Epithelial cell of proximal tubule (primary cell): ENCODE measurements around the gene HELB. TPM values are rescaled to one million over a fixed set of nuclear protein-coding genes. Genes with fewer than 3 reads are reported as not detected.

ENCODE experiments used
- DNase-seq: peaks from one replicate; pipeline ENCODE4 v3.0.0-alpha.2; 2011; ENCODE audit warnings: low read depth
- H3K4me3 ChIP-seq: 2 replicates; pipeline ENCODE4 v1.5.1; 2011; ENCODE audit warnings: low read depth, mild to moderate bottlenecking, low read length
- CTCF ChIP-seq: conservative IDR thresholded peaks from 2 replicates; pipeline ENCODE4 v1.5.1; 2012; ENCODE audit warnings: low read depth, mild to moderate bottlenecking, low read length
- total RNA-seq: library from RNA; depleted of rRNA; stranded (reverse); fragments of >200 nt; gene quantifications from 2 replicates; pipeline ENCODE4 v1.2.3, GENCODE V29; 2015

The HELB gene
- total RNA-seq, 1 donor from 2014 or later: 2.0 TPM

- no peak for TF ChIP-seq CTCF
- no peak overlapping the region for H3K4me3 ChIP-seq
- no peak for DNase-seq
Observed at GRCh38 chr12:66282244-66282643, 20.0 kb upstream of the HELB start.

- DNase-seq: no peak
- TF ChIP-seq CTCF: no peak
Observed at GRCh38 chr12:66287275-66287674, 15.0 kb upstream of the HELB start.

GRCh38 chr12:66288121-66288520 lies 14.2 kb upstream of the HELB start:
- H3K4me3 ChIP-seq: no peak overlapping the region
- TF ChIP-seq CTCF: no peak
- no peak for DNase-seq

More at GRCh38 chr12:66287275-66287674, 15.0 kb upstream of the HELB start:
- H3K4me3 ChIP-seq: no peak overlapping the region

GRCh38 chr12:66289485-66289884 lies 12.8 kb upstream of the HELB start:
- TF ChIP-seq CTCF: no peak
- DNase-seq: no peak
- H3K4me3 ChIP-seq: no peak overlapping the region

GRCh38 chr12:66290716-66291200 lies 11.5 kb upstream of the HELB start:
- no peak for DNase-seq
- no peak for TF ChIP-seq CTCF
- H3K4me3 ChIP-seq: no peak overlapping the region

GRCh38 chr12:66296176-66296683 lies 6.1 kb upstream of the HELB start:
- H3K4me3 ChIP-seq: no peak overlapping the region
- no peak for DNase-seq
- TF ChIP-seq CTCF: no peak

GRCh38 chr12:66297080-66297479 lies 5.2 kb upstream of the HELB start:
- DNase-seq: no peak
- no peak for TF ChIP-seq CTCF
- no peak overlapping the region for H3K4me3 ChIP-seq
